KBM-7 (cell line): ENCODE measurements around the gene ADGRG2.
"Not testable (repeated sequence)": the region's sequence is repeated elsewhere in the genome, so short reads cannot be mapped to it uniquely, and the experiment has no call there.

ENCODE experiments used
- DNase-seq: peaks from one replicate; pipeline ENCODE4 v3.0.0-alpha.2; 2015
- in situ Hi-C: fragments of 300-500 bp; cut with MboI; formaldehyde crosslinking; loops from 2 replicates; pipeline ENCODE4 v1.14.3; 2020; ENCODE audit warnings: low sequenced_read_pairs, low pct_unique_long_range_greater_than_20kb, mixed read lengths

Gene ADGRG2

DNA sequence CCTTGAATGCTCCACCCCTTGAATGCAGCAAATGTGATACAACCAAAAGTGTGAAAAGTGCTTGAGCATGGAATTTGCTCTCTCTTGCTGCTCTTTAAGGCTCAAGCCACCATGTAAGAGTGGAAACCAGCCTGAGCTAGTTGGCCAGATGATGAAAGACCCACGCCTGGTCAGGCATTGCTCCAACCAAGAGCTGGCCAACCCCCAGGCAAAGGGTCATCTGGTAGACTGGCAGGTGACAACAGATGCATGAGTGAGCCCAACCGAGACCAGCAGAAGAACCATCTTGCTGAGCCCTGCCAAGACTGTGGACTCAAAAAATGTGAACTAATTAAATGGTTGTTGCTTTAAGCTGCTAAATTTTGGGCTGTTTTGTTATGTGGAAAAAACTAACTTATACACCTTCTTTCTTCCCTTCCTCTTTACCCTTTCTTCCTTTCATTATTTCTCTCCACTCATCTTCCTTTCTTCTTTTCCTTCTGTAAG lies 32.7 kb downstream of the ADGRG2 start:
- DNase-seq, result no peak
- in situ Hi-C loops, result no loop called here

DNA sequence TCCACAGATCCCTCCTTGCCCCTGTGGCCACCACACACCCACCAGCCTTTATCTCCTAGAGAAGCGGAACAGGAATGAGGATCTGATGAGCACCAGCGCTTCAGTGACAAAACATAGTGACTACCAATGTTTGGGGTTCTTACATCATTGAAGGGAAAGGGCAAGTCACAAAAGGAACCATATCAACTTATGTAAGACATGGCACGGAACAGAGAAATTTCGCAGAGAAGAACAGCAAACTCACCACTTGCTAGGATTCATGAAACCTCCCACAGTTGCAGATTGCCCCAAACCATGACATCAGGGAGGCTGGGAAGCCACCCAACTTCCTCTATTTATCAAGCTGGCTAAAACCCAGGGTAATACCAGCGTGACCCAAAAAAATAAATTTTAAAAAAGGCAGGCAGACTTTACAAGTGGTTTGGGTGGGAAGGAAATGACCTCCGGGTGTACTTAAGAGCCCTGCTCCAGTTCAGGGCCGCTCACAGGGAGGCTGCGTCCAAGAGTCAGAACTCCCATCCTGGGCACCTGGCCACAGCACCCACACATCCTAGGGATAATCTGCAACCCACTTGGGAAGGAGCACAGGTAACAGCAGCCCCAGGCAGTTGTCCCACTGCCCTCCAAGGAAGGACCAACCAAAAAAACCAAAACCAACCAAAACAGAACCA lies 36.0 kb downstream of the ADGRG2 start:
- peak; percentile 39 for DNase-seq
- in situ Hi-C loops, result no loop called here

DNA sequence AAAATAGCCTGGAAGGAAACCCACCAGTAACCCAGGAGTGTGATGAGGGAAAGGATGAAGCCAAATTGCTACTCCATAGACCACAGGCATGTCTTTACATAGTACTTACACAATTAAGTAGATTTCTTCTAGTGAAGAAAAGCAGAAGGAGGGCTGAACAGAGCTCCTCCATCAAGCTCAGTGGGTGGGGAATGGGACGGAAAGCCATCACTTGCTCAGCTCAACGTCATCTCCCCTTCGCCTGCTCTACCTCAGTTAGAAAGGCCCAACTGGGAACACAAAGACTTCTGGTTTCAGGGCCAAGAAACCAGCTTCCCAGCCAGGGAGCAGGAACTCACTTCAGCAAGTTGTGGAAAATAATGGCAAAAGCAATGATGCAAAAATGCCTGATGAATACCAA lies 36.6 kb downstream of the ADGRG2 start:
- in situ Hi-C loops, result no loop called here
- no peak for DNase-seq

DNA sequence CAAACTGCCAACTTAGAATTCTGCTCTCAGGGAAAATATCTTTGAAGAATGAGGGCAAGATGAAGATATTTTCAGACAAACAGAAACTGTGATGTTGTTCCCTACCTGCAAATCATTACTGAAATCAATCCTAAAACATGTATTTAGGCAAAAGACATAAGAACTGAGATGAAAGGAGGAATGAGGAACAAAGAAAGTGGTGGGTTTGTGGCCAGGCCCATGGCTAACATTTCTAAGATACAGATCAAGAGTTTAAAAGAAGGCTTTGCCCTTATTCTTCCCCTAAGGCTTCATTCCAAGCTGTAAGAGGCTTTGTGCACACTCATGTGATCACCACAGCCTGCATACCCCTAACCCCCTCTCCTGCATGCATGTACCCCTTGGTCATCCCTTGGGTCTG lies 46.5 kb downstream of the ADGRG2 start:
- in situ Hi-C loops, result no loop called here
- DNase-seq, result no peak

DNA sequence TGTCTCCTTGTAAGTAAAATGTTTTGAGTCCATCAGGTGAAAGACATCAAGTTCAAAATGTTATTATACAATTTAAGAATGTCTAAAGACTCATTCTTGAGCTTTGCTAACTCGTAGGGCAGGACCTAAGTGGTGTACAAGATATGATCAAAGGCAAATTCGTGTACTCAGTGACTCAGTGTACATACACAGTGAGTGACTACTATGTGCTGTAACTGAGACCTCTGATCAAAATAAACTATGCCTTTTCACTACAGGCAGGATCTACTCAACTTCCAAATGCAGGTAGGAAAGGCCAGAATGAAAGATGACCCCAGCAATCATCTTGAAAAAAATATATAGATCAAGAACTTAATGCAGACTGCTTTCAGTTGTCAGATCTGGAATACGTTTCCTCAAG lies 49.9 kb downstream of the ADGRG2 start:
- in situ Hi-C loops, result no loop called here
- no peak for DNase-seq

DNA sequence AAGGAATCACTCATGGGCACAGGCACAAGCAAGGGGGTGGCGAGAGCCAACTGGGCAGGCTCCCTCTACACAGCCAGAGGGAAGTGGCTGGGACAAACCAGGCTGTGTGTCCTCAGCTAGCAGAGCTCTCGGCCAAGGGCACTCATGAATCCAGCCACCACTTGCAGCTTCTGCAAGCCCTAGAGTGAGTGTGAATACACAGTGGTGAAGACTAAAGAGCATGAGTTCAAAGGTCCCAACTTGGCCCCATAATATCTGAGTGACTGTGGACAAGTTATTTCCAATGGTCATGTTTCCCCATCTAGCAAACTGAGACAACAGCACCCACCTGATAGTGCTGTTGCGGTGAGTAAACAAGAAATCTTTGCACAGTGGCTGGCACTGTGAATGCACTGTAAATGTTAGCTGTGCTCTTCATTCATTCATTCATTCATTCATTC lies 51.7 kb downstream of the ADGRG2 start:
- DNase-seq, result no peak
- in situ Hi-C loops, result no loop called here

DNA sequence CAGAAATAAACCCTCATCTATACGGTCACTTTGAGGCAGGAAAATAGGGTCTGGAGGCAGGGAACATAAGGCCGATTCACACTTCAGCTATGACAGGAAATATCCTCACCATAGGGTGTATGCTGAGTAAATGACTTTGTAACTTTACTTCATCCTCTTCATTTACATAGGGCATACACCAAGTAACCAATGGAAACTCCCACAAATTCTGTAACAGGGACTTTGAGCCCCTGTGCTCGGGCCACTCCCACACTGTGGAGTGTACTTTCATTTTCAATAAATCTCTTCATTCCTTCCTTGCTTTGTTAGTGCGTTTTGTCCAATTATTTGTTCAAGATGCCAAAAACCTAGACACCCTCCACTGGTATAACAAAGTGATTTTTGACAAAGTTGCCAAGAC lies 55.3 kb downstream of the ADGRG2 start:
- in situ Hi-C loops, DNase-seq: not testable (repeated sequence)

DNA sequence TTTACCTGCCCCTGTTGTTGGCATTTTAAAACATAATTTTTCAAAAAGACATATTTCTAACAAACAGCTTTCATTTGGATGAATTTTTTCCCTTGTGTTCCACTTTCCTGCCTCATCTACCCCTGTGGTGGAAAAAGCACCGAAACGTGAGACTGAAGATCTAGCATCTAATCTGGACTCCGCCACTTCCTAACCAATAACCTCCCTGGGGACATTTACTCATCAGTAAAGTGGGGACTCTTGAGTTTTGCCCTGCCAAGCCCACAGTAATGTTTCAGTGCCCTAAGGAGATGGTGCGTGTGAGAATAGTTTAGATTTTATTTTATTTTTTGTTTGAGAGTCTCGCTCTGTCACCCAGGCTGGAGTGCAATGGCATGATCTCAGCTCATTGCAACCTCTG lies 56.7 kb downstream of the ADGRG2 start:
- DNase-seq, result no peak
- in situ Hi-C loops, result no loop called here

DNA sequence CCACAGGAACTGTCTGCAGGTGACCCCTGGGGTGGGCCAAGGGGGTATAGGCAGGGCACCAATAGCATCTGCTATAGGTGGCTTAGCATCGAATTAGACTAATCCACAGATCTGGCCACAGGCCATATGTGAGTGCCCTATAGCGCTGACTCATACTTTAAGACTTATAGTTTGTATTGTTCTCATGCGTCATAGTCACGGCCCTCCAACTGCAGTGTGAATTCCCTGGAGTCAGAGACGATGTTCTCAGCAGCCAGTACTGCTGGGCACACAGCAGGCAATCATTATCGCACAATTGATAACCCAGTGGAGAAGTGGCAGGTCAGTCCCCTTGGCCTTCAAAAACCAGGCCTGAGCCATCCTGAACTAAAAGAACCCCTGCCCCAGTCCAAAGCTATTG lies 58.1 kb downstream of the ADGRG2 start:
- DNase-seq, result no peak
- in situ Hi-C loops, result no loop called here

DNA sequence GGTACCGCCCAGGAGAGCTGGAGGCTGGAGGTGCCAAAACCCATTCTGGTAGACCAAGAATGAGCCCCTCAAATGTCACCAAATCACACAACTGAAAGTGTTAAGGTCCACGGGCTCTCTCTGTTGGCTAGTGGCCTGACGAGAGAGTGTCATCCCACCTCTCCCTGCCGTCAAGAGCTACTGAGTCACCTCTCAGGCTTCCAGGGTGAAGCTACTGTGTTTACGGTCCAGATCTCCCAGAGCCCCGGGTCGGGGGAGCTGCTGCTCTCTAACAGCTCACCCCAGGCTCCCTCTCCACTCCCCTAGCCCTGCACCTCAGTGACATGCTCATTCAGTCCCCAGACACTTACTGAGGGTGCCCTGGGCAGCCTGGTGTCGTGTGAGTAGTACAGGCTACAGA lies 59.2 kb downstream of the ADGRG2 start:
- in situ Hi-C loops, result no loop called here
- DNase-seq, result no peak

DNA sequence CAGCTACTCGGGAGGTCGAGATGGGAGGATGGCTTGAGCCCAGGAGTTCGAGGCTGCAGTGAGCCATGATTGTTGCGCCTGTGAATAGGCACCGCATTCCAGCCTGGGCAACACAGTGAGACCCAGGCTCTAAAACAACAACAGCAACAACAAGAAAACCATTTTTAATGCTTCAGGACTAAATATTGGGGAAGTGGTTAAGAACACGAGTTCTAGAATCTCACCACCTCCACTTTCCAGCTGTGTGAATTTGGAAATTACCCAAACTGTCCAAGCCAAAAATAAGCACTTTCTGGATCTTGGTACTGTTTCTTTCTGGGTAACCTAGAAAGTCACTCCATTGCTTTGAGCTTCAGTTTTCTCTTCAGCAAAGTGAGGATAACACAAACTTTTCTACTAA lies 63.2 kb downstream of the ADGRG2 start:
- in situ Hi-C loops, result no loop called here
- no peak for DNase-seq

DNA sequence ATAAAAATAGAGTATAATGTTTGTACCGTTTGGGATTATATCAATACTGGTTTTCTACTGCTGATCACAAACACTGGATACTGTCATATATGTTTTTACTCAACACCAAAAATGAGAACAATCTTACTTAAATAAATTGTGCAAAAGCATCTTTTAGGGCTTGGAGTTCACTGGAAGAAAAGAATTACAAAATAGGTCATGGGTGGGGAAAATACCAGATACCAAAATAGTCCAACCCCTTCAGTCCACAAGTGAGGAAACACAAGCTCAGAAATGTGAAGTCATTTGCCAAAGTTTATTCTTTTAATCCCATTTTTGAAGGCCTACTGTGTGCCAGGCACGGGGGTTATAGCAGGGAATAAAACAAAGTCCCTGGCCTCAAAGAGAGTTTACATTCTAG lies 64.4 kb downstream of the ADGRG2 start:
- in situ Hi-C loops, result no loop called here
- no peak for DNase-seq

DNA sequence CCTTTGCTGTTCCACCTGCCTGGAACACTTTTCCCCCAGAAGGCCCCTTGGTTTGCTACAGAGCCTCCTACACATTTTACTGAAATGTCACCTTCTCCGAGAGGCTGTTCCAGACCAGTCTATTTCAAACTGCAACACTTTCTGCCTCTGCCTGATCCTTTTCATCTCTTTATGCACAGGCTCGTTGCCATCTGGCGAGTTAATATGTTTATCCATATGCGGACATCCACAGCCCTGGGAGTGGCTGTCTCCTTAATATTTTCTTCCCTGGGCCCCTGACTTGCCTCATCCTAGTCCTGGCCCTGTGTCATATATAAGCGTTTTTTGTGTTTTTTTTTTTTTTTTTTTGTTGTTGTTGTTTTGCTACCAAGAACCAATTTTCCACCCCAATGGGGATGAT lies 73.2 kb downstream of the ADGRG2 start:
- DNase-seq, result no peak
- in situ Hi-C loops, result no loop called here

DNA sequence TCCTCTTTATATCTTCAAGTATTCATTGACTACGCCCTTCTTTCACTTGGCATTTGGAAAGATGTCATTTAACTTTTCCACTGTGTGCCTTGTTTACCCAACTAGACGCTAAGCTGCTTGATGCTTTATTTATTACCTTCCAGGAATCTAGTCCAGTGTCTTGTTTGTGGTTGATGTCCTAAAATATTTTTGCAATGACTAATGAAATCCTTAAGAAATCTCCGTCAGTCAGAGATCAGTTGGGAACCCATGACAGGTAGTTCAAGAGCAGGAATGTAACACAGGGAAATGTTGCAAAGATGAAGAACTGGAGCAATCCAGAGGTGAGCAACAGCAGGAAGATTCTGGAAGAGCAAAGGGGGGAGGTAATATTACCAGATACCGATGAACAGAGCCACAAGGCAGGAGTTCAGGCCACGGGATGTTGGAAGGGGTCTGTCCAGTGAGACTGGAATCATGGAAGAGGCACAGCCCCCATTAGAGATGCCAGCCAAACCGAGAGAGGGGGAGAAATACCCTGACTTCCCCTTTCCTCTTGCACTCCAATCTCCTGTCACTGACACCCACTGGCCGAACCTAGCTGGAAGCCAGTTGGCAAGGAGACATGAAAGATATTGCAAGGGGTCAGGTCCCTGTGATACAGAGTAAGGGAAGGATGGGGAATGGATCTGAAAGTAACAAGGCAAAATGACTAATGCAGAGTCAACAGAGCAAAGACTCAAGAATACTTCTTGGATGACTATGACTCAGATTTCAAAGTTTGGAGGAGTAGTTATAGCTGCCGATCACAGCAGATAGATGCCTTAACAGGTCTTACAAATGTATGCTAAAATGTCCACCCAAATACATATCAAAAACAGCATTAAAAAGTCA lies 75.7 kb downstream of the ADGRG2 start:
- DNase-seq, result peak; percentile 8
- in situ Hi-C loops, result no loop called here

DNA sequence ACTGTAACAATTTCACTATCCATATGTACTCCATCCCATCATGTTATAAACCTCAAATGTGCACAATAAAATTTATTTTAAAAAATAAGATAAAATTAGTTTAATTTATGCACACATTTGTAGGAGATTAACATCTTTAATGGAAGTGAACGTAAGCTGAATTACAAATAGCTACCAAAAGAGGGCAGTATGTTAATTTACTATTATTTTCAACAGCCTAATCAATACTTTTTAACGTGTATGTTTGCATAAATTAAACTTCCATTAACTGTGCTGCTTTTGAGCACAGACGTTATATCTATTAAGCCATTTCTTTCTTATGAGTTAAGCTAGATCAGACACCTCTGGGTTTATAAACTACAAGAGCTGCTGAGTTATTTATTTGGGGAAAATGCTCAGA lies 81.9 kb downstream of the ADGRG2 start:
- peak; percentile 11 for DNase-seq
- in situ Hi-C loops, result no loop called here

DNA sequence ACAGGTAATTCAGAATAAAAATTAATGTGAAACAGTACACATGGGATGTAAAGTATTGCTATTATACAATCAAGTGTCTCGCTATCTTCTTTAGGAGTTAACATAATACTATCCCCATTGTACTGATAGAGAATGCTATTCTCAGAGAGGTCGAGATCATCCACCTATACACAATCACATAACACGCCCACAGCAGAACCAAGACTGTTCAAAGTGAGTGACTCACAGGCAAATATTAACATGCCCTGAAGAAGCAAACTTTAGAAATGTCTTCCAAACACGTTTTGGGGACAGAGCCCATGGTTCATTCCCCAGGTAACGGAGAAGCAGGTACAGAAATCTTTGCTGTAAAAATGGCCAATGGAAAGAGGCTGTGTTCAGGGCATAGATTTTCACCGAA lies 88.2 kb downstream of the ADGRG2 start:
- no peak for DNase-seq
- in situ Hi-C loops, result no loop called here

DNA sequence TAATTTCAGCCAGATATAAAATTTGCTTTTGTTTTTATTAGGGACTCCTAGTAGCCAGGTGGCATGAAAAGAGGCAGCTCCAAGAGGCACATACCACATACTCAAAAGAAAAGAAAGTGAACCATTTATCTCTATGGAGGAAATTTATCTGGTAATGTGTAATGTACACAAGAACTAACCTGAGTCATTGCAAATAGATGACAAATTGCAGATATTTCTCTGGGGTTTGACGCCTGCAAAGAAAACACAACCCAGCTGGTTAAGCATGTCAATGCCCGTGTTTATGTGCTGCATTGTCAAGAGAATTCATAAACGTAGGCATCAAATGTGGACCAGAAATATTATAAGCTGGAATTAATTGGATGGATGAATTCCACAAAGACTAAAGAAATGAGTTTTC lies 91.5 kb downstream of the ADGRG2 start:
- in situ Hi-C loops, result no loop called here
- no peak for DNase-seq

DNA sequence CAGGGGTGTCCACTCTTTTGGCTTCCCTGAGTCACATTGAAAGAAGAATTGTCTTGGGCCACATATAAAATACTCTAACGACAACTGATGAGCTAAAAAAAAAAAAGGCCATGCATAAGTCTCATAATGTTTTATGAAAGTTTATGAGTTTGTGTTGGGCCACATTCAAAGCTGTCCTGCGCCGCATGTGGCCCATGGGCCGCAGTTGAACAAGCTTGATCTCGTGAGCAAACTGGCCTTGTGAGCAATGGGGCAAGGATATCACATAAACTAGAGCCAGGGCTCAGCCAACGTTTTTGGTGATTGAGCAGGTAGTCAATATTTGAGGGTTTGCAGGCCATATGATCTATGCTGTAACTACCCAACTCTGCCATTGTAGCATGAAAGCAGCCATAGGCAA lies 93.7 kb downstream of the ADGRG2 start:
- in situ Hi-C loops, result no loop called here

DNA sequence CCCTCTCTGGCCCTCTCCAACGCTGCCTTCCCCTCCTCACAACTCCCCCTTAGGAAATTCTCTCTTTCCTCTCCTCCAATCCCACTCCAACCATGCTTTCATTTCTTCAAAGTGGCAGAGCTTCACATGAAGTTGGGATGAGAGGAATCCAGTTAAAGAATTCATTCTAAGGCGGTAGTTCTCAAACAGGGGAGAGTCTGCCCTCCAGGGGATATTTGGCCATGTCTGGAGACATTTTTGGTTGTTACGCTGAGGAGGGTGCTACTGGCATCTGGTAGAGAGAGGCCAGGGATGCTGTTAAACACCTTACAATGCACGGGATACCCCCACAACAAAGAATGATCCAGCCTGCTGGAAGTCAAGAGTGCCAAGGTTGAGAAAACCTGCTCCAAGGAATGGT lies 97.9 kb downstream of the ADGRG2 start:
- in situ Hi-C loops, result no loop called here
- no peak for DNase-seq

More for the DNA sequence above, 93.7 kb downstream of the ADGRG2 start:
- DNase-seq, result no peak

DNA sequence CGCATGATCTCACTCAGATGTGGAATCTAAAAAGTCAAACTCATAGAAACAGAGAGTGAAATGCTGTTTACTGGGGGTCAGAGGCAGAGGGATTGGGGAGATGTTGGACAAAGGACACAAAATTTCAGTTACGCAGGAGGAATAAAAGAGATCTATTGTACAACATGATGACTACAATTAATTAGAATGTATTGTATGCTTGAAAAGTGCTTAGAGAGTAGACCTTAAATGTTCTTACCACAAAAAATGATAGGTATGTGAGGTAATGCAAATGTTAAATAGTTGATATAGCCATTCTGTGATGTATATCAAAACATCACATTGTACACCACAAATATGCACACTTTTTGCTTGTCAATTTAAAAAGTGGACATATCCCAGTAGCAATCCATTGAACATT lies 102.3 kb downstream of the ADGRG2 start:
- DNase-seq, result no peak
- in situ Hi-C loops, result no loop called here

DNA sequence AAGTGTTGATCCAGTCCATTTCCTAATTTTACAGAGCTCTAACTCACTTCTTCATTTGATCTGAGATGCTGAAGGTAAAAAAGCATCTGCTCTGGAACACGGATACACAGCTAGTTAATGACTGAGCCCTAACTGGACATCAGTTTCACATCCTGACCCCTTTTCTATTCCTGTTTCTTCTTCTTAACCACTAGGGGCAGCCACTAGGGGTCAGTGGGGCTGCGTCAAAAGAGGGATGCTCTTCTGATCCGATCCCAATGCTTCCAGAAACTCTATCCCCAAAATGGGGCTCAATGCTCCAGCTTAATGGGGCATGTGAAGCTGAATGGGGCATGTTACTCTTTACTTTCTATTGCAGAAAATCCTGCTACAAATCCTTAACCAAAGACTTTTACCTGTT lies 105.0 kb downstream of the ADGRG2 start:
- in situ Hi-C loops, result no loop called here
- peak; percentile 29 for DNase-seq
